Endothelial cell of umbilical vein (primary cell): Measurements from ENCODE around the gene SAV1.

Experiments
- CTCF ChIP-seq, 2 donors: IDR thresholded peaks; 1 replicate in 1 of 2; 2 replicates in 1 of 2; pipeline ENCODE4 v1.5.1; 2011; ENCODE audit warnings: low read length in 2 of 2, mild to moderate bottlenecking in 2 of 2, moderate library complexity in 2 of 2, control low read depth in 1 of 2, inconsistent platforms in 1 of 2, low read depth in 1 of 2; ENCODE audit not compliant: insufficient read depth in 1 of 2; ENCODE audit errors: extremely low read depth in 1 of 2
- JUN ChIP-seq: IDR thresholded peaks from 2 replicates; pipeline ENCODE4 v1.6.1; 2011; ENCODE audit warnings: borderline replicate concordance, low read depth; ENCODE audit not compliant: insufficient read length, insufficient read depth
- MYC ChIP-seq: IDR thresholded peaks from one replicate; pipeline ENCODE4 v1.6.1; 2011; ENCODE audit warnings: mild to moderate bottlenecking, low read depth, low read length
- POLR2A ChIP-seq: IDR thresholded peaks from 2 replicates; pipeline ENCODE4 v1.6.1; 2012; ENCODE audit warnings: low read depth, mild to moderate bottlenecking, control low read depth, low read length
- POLR2AphosphoS5 ChIP-seq: IDR thresholded peaks from 2 replicates; pipeline ENCODE4 v1.6.1; 2012; ENCODE audit warnings: low read depth, mild to moderate bottlenecking, control low read depth, low read length, moderate library complexity; ENCODE audit not compliant: insufficient read depth

DNA sequence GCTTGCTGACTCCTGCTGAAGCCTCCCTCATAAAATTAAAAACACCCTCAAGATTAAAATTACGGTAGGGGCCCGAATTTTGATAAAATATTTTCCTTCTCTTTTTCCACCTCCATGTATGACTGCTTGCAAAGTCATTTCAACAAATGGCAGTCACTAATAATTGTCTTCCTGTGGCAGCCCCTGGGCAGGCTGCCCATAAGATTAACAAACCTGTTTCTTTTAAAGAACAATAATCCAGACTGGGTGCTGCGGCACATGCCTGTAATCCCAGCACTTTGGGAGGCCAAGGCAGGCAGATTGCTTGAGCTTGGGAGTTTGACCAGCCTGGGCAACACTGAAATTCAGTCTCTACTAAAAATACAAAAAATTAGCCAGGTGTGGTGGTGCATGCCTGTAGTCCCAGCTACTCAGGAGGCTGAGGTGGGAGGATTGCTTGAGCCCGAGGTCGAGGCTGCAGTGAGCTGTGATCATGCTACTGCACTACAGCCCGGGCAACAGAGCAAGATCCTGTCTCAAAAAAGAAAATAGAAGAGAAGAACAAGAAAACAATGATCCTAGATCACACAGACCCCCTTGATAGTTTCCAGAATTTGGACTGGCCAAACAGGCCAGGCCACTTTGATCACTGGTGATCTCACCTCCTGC, 8.7 kb downstream of the SAV1 start:
- TF ChIP-seq JUN = no peak
- no peak for TF ChIP-seq POLR2AphosphoS5
- no peak for TF ChIP-seq POLR2A
- TF ChIP-seq CTCF (IDR thresholded peaks at IDR 0.05; ENCODE audit: extremely low read depth in 1 of 2, insufficient read depth in 1 of 2, low read depth in 1 of 2, low read length in 2 of 2) = no peak
- no peak for TF ChIP-seq MYC
